Measurements from ENCODE around the gene SLC25A3. TPM values are rescaled to one million over a fixed set of nuclear protein-coding genes. Genes with fewer than 3 reads are reported as not detected.

Gene SLC25A3
- total RNA-seq, 1 experiment from 2014 or later: 737 TPM

DNA sequence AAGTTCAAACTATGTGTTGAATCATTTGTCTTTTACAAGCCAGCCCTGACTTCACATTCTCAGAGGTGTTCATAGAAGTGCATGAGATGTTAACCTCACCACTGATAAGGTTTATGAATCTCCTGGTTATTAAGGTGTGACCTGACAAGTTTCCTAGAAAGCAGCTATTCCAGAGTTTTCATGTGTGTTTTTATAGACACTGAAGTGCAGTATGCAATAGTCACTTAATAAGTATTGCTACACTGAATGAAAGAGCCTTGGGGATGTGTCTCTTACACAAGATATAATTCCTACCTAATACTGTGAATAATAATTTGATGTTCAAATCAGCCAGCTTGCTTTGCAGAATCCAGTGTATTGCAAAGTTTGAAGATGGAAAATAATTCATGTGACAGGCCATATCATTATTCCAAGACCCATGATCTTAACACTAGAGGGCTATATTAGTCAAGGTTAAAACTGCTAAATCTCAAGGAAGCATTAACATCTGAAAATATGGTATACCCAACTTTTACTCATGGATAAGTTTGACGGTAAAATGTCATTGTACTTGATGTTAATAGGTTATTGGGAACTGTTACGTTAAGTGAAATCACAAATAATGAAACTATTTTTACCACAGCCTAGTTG lies 13.0 kb downstream of the SLC25A3 start:
- ChIA-PET POLR2A (ENCODE audit: low non-redundant PET) (interaction anchor here (0.7 kb wide), 1 partner anchor 21 kb away, joined by 3 read pairs; no protein-coding TSS in a partner anchor), CTCF (no interaction called here)
- H3K27ac ChIP-seq (ENCODE audit: low read depth, low read length, poor library complexity, severe bottlenecking): no peak overlapping the region
- H3K9me3 ChIP-seq (ENCODE audit: low read depth, low read length, poor library complexity, severe bottlenecking): no peaks in the 10 kb centered on the region
- H3K4me1 ChIP-seq (ENCODE audit: insufficient read depth, low read length, poor library complexity, severe bottlenecking): no peaks in the 10 kb centered on the region
- DNase-seq (ENCODE audit: low spot score): no peak
- H3K36me3 ChIP-seq (ENCODE audit: insufficient read depth, low read length, poor library complexity, severe bottlenecking): peaks cover 31% of the 10 kb centered on the region
- no peak overlapping the region for H3K4me3 ChIP-seq (ENCODE audit: low read depth, low read length, poor library complexity, severe bottlenecking)
- H3K27me3 ChIP-seq (replicated peaks; ENCODE audit: insufficient read depth, low read depth, low read length, poor library complexity): no peaks in the 10 kb centered on the region
- intact Hi-C loops (cut with micrococcal nuclease; ENCODE audit: unreplicated experiment): no loop called here
- no peak for TF ChIP-seq EZH2 (IDR thresholded peaks at IDR 0.05; ENCODE audit: borderline replicate concordance, low read depth, low read length, poor library complexity, severe bottlenecking)
- TF ChIP-seq, protein P1, sequence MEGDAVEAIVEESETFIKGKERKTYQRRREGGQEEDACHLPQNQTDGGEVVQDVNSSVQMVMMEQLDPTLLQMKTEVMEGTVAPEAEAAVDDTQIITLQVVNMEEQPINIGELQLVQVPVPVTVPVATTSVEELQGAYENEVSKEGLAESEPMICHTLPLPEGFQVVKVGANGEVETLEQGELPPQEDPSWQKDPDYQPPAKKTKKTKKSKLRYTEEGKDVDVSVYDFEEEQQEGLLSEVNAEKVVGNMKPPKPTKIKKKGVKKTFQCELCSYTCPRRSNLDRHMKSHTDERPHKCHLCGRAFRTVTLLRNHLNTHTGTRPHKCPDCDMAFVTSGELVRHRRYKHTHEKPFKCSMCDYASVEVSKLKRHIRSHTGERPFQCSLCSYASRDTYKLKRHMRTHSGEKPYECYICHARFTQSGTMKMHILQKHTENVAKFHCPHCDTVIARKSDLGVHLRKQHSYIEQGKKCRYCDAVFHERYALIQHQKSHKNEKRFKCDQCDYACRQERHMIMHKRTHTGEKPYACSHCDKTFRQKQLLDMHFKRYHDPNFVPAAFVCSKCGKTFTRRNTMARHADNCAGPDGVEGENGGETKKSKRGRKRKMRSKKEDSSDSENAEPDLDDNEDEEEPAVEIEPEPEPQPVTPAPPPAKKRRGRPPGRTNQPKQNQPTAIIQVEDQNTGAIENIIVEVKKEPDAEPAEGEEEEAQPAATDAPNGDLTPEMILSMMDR (conservative IDR thresholded peaks at IDR 0.05; ENCODE audit: low read depth, low read length): peak; percentile 25; the same call in 1 of the 2 replicates
- BruUV-seq (replicated peaks): no TSS peak

DNA sequence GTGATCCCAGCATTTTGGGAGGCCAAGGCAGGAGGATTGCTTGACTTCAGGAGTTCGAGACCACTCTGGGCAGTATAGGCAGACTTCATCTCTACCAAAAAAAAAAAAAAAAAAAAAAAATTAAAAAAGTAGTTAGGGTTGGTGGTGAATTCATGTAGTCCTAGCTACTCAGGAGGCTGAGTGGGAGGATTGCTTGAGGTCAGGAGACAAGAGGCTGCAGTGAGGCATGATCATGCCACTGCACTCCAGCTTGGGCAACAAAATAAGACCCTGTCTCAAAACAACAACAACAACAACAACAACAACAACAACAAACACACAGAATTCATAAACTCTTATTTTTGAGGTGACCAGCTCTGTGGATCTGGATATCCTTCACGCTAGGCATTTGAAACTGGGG lies 17.1 kb downstream of the SLC25A3 start:
- BruUV-seq (replicated peaks): no TSS peak
- Histone ChIP-seq H3K9me3 (ENCODE audit: low read depth, low read length, poor library complexity, severe bottlenecking) (no peaks in the 10 kb centered on the region), H3K4me3 (ENCODE audit: low read depth, low read length, poor library complexity, severe bottlenecking) (no peak overlapping the region), H3K27ac (ENCODE audit: low read depth, low read length, poor library complexity, severe bottlenecking) (no peak overlapping the region), H3K36me3 (ENCODE audit: insufficient read depth, low read length, poor library complexity, severe bottlenecking) (no peaks in the 10 kb centered on the region), H3K27me3 (replicated peaks; ENCODE audit: insufficient read depth, low read depth, low read length, poor library complexity) (no peaks in the 10 kb centered on the region), H3K4me1 (ENCODE audit: insufficient read depth, low read length, poor library complexity, severe bottlenecking) (no peaks in the 10 kb centered on the region)
- DNase-seq (ENCODE audit: low spot score): no peak
- ChIA-PET CTCF (no interaction called here), POLR2A (ENCODE audit: low non-redundant PET) (no interaction called here)
- intact Hi-C loops (cut with micrococcal nuclease; ENCODE audit: unreplicated experiment): no loop called here
- TF ChIP-seq, protein P1 (conservative IDR thresholded peaks at IDR 0.05; ENCODE audit: low read depth, low read length): no peak
- TF ChIP-seq EZH2 (IDR thresholded peaks at IDR 0.05; ENCODE audit: borderline replicate concordance, low read depth, low read length, poor library complexity, severe bottlenecking): no peak

DNA sequence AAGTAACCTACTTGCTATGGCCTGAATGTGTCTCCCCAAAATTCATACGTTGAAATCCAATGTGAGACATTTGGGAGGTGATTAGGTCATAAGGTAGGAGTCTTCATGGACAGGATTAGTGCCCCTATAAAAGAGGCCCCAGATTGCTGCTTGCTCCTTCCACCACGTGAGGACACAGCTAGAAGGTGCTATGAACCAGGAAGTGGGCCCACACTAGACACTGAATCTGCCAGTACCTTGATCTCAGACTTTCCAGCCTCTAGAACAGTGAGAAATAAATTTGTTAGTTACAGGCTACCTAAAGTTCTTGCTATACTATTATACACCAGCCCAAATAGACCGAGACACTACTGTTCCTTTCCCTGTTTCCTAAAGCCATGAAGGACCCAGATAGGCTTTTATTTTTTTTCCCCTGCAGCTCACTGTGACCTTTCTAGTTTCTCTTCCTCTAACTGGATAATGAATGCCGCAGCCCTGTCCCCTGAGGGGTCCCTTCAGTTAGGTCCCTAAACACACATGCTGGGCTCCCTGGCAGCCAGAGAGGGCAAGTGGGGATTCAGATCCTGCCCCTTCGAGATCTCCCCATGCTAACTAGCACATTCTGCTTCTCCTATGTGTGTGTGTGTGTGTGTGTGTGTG lies 19.3 kb downstream of the SLC25A3 start:
- no peaks in the 10 kb centered on the region for H3K4me1 ChIP-seq (ENCODE audit: insufficient read depth, low read length, poor library complexity, severe bottlenecking)
- POLR2A ChIA-PET (ENCODE audit: low non-redundant PET): no interaction called here
- intact Hi-C loops (cut with micrococcal nuclease; ENCODE audit: unreplicated experiment): no loop called here
- no TSS peak for BruUV-seq (replicated peaks)
- H3K36me3 ChIP-seq (ENCODE audit: insufficient read depth, low read length, poor library complexity, severe bottlenecking): no peaks in the 10 kb centered on the region
- no peak overlapping the region for H3K27ac ChIP-seq (ENCODE audit: low read depth, low read length, poor library complexity, severe bottlenecking)
- CTCF ChIA-PET: no interaction called here
- no peaks in the 10 kb centered on the region for H3K27me3 ChIP-seq (replicated peaks; ENCODE audit: insufficient read depth, low read depth, low read length, poor library complexity)
- DNase-seq (ENCODE audit: low spot score): no peak
- H3K4me3 ChIP-seq (ENCODE audit: low read depth, low read length, poor library complexity, severe bottlenecking): no peak overlapping the region
- no peak for TF ChIP-seq EZH2 (IDR thresholded peaks at IDR 0.05; ENCODE audit: borderline replicate concordance, low read depth, low read length, poor library complexity, severe bottlenecking)
- TF ChIP-seq, protein P1 (conservative IDR thresholded peaks at IDR 0.05; ENCODE audit: low read depth, low read length): no peak
- H3K9me3 ChIP-seq (ENCODE audit: low read depth, low read length, poor library complexity, severe bottlenecking): no peaks in the 10 kb centered on the region

Measured in A673 (cell line).